HG03108 (cell line): ENCODE measurements around the gene PARVA.
"Not testable (repeated sequence)": the region's sequence is repeated elsewhere in the genome, so short reads cannot be mapped to it uniquely, and the experiment has no call there.

Source experiments
- ATAC-seq: cut with Tn5 transposase; IDR thresholded peaks from one replicate; pipeline ENCODE4 v1.9.1; 2021; ENCODE audit warnings: moderate library complexity; ENCODE audit not compliant: unreplicated experiment

Gene PARVA

GRCh38 chr11:12496181-12497025 is 119.0 kb downstream of the PARVA start:
- no peak for ATAC-seq

- ATAC-seq = no peak
Measured at GRCh38 chr11:12497431-12497830, 120.1 kb downstream of the PARVA start.

GRCh38 chr11:12499071-12499470 is 121.7 kb downstream of the PARVA start:
- ATAC-seq = no peak

- ATAC-seq = no peak
Measured at GRCh38 chr11:12502046-12502445, 124.7 kb downstream of the PARVA start.

GRCh38 chr11:12503039-12503484 is 125.7 kb downstream of the PARVA start:
- no peak for ATAC-seq

GRCh38 chr11:12503886-12504285 is 126.5 kb downstream of the PARVA start:
- no peak for ATAC-seq

- no peak for ATAC-seq
Measured at GRCh38 chr11:12505183-12505582, 127.8 kb downstream of the PARVA start.

- no peak for ATAC-seq
Measured at GRCh38 chr11:12506404-12506921, 129.1 kb downstream of the PARVA start.

GRCh38 chr11:12507391-12507790 is 130.0 kb downstream of the PARVA start:
- ATAC-seq = no peak

GRCh38 chr11:12508151-12508751 is 130.9 kb downstream of the PARVA start:
- no peak for ATAC-seq

- no peak for ATAC-seq
Measured at GRCh38 chr11:12509371-12509770, 132.0 kb downstream of the PARVA start.

- no peak for ATAC-seq
Measured at GRCh38 chr11:12512132-12512531, 134.8 kb downstream of the PARVA start.

GRCh38 chr11:12512826-12513395 is 135.5 kb downstream of the PARVA start:
- no peak for ATAC-seq

GRCh38 chr11:12516387-12517105 is 139.2 kb downstream of the PARVA start:
- ATAC-seq = no peak

GRCh38 chr11:12517306-12517705 is 139.9 kb downstream of the PARVA start:
- no peak for ATAC-seq

GRCh38 chr11:12517741-12518140 is 140.4 kb downstream of the PARVA start:
- ATAC-seq = no peak

- ATAC-seq = no peak
Measured at GRCh38 chr11:12518606-12519385, 141.4 kb downstream of the PARVA start.

GRCh38 chr11:12520054-12520453 is 142.7 kb downstream of the PARVA start:
- no peak for ATAC-seq

GRCh38 chr11:12520576-12520975 is 143.2 kb downstream of the PARVA start:
- not testable (repeated sequence) for ATAC-seq

GRCh38 chr11:12523180-12523924 is 146.0 kb downstream of the PARVA start:
- no peak for ATAC-seq
